Calu3 (cell line): ENCODE data around the gene ATP5IF1. TPM values are rescaled to one million over a fixed set of nuclear protein-coding genes. Genes with fewer than 3 reads are reported as not detected.

Source experiments
- BruUV-seq: library from RNA; stranded (reverse); fragments of 400-500 nt; replicated peaks from 2 replicates; lab custom pipeline; 2021; lab: Mats Ljungman, UMichigan
- CTCF ChIA-PET: fragments of 300-600 bp; sonication (Branson Sonifier 250); formaldehyde crosslinking; loops from one replicate; lab custom pipeline; 2022; ENCODE audit warnings: antibody characterized with exemption; lab: Charles Lee
- DNase-seq: peaks from one replicate; pipeline ENCODE4 v3.0.0; 2022
- H3K27ac Mint-ChIP-seq: one replicate; pipeline ENCODE4 v1.8.0; 2022; ENCODE audit warnings: mixed read lengths; ENCODE audit not compliant: unreplicated experiment
- H3K27me3 Mint-ChIP-seq: one replicate; pipeline ENCODE4 v1.8.0; 2022; ENCODE audit warnings: mixed read lengths; ENCODE audit not compliant: unreplicated experiment
- H3K36me3 Mint-ChIP-seq: one replicate; pipeline ENCODE4 v1.8.0; 2022; ENCODE audit warnings: mild to moderate bottlenecking, moderate library complexity, mixed read lengths; ENCODE audit not compliant: insufficient read depth, unreplicated experiment
- H3K4me1 Mint-ChIP-seq: one replicate; pipeline ENCODE4 v1.8.0; 2022; ENCODE audit warnings: mild to moderate bottlenecking, low read depth, mixed read lengths; ENCODE audit not compliant: unreplicated experiment
- H3K4me3 Mint-ChIP-seq: one replicate; pipeline ENCODE4 v1.8.0; 2022; ENCODE audit warnings: mild to moderate bottlenecking, low read depth, moderate library complexity, mixed read lengths; ENCODE audit not compliant: unreplicated experiment
- H3K9me3 Mint-ChIP-seq: one replicate; pipeline ENCODE4 v1.8.0; 2022; ENCODE audit warnings: low read depth, mixed read lengths; ENCODE audit not compliant: unreplicated experiment
- intact Hi-C: fragments of 100-400 bp; cut with micrococcal nuclease; formaldehyde crosslinking; loops from one replicate; pipeline ENCODE4 v1.10.0; 2022; ENCODE audit not compliant: unreplicated experiment
- total RNA-seq: library from RNA; stranded (reverse); gene quantifications from 2 replicates; pipeline ENCODE4 v1.2.3, GENCODE V29; 2022
- TF ChIP-seq, protein P1 (sequence below): fragments of 200-600 bp; IDR thresholded peaks from one replicate; pipeline ENCODE4 v1.8.0; 2022; ENCODE audit warnings: antibody characterized with exemption; ENCODE audit not compliant: unreplicated experiment

Gene ATP5IF1
- total RNA-seq, 1 experiment from 2014 or later, result 112 TPM

DNA sequence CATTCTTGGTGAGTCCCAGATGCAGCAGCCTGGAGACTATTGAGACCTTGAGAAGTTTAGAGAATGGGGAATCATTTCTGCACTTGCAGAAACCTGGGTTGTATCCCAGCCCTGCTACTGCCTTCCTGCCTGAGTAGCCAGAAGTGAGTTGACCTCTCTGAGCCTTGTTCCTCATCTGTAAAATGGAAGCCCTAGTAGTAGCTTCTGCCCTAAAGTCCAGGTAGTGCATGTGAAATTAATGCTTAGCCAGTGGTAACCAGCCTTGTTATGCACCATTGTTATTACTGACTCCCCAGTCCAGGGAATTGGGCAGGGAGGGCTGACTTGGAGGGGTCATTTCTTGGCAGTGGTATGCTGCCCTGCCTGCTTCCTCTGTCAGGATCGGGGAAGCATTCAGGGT lies 29.0 kb downstream of the ATP5IF1 start:
- TF ChIP-seq, protein P1, sequence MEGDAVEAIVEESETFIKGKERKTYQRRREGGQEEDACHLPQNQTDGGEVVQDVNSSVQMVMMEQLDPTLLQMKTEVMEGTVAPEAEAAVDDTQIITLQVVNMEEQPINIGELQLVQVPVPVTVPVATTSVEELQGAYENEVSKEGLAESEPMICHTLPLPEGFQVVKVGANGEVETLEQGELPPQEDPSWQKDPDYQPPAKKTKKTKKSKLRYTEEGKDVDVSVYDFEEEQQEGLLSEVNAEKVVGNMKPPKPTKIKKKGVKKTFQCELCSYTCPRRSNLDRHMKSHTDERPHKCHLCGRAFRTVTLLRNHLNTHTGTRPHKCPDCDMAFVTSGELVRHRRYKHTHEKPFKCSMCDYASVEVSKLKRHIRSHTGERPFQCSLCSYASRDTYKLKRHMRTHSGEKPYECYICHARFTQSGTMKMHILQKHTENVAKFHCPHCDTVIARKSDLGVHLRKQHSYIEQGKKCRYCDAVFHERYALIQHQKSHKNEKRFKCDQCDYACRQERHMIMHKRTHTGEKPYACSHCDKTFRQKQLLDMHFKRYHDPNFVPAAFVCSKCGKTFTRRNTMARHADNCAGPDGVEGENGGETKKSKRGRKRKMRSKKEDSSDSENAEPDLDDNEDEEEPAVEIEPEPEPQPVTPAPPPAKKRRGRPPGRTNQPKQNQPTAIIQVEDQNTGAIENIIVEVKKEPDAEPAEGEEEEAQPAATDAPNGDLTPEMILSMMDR, result no peak
- no peak for DNase-seq
- Mint-ChIP-seq H3K36me3 (peaks cover 26% of the 10 kb centered on the region), H3K27me3 (no peaks in the 10 kb centered on the region), H3K4me3 (no peak overlapping the region), H3K4me1 (peaks cover 10% of the 10 kb centered on the region), H3K9me3 (no peaks in the 10 kb centered on the region), H3K27ac (no peak overlapping the region)
- CTCF ChIA-PET, result no interaction called here
- no TSS peak for BruUV-seq
- intact Hi-C loops, result no loop called here

DNA sequence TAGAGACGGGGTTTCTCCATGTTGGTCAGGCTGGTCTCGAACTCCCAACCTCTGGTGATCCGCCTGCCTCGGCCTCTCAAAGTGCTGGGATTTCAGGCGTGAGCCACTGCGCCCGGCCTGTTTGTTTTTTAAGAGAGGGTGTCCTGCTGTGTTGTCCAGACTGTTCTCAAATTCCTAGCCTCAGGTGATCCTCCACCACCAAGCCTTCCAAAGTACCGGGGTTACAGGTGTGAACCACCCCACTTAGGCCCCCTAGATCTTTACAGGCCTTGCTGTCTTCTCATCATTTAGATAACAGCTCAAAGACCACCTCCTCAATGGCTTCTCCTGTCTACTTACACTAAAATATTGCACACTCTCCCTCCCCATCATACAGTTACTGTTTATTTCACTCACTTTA lies 29.7 kb downstream of the ATP5IF1 start:
- H3K4me3 Mint-ChIP-seq, result no peak overlapping the region
- no peaks in the 10 kb centered on the region for H3K9me3 Mint-ChIP-seq
- TF ChIP-seq, protein P1, result no peak
- CTCF ChIA-PET, result no interaction called here
- H3K27me3 Mint-ChIP-seq, result no peaks in the 10 kb centered on the region
- peaks cover 27% of the 10 kb centered on the region for H3K36me3 Mint-ChIP-seq
- intact Hi-C loops, result no loop called here
- no peak for DNase-seq
- BruUV-seq, result no TSS peak
- H3K4me1 Mint-ChIP-seq, result peaks cover 10% of the 10 kb centered on the region
- H3K27ac Mint-ChIP-seq, result no peak overlapping the region

DNA sequence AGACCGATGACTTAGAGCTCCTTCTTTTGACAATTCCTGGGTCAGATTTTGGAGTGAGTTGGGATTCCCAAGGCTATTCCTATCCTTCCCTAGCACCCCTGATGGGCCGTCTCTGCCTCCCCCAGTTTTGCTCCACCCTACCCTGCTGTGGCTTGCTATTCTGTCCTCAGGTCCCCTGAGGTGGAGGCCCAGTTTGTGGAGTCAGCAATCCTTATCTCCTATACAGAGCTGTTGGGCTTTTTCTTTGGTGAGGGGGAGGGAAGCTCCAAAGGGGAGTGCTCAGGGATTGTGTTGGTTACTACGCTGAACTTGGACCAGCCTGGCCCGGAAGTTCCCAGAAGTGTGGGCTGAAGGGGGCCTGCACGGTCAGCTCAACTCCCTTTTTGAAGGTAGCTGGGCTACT lies 31.0 kb downstream of the ATP5IF1 start:
- no TSS peak for BruUV-seq
- H3K27ac Mint-ChIP-seq, result no peak overlapping the region
- H3K9me3 Mint-ChIP-seq, result no peaks in the 10 kb centered on the region
- intact Hi-C loops, result no loop called here
- no peaks in the 10 kb centered on the region for H3K27me3 Mint-ChIP-seq
- H3K4me1 Mint-ChIP-seq, result peaks cover 10% of the 10 kb centered on the region
- DNase-seq, result no peak
- CTCF ChIA-PET, result interaction anchor here (0.5 to 1.3 kb wide), 4 partner anchors 10 to 93 kb away, joined by 3 to 5 read pairs (median 4); no protein-coding TSS in a partner anchor
- H3K36me3 Mint-ChIP-seq, result peaks cover 25% of the 10 kb centered on the region
- no peak overlapping the region for H3K4me3 Mint-ChIP-seq
- TF ChIP-seq, protein P1, result no peak

DNA sequence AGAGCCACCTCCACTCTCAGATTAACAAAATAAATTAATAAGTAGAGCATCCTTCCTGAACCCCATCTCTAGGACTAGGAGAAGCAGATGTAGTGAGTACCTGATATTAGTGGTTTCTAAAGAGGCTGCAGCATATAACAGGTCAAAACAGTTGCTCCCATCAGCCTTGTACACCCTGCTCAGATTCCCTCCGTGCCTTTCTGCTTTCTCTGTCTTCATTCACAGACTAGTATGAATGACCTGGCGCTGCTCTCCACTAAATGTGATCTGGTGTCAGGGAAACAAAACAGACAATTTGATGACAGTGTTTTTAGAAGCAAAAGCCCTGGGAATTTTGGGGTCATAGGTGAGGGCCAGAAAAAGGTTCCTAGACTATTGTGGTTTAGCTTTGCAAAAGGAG lies 31.7 kb downstream of the ATP5IF1 start:
- Mint-ChIP-seq H3K4me3 (no peak overlapping the region), H3K27ac (no peak overlapping the region), H3K9me3 (no peaks in the 10 kb centered on the region), H3K4me1 (peaks cover 10% of the 10 kb centered on the region), H3K27me3 (no peaks in the 10 kb centered on the region), H3K36me3 (peaks cover 31% of the 10 kb centered on the region)
- TF ChIP-seq, protein P1, result no peak
- intact Hi-C loops, result no loop called here
- BruUV-seq, result no TSS peak
- CTCF ChIA-PET, result interaction anchor here (0.5 to 1.3 kb wide), 2 partner anchors 9 to 19 kb away, joined by 4 to 5 read pairs; no protein-coding TSS in a partner anchor
- DNase-seq, result no peak
